CD14-positive monocyte (primary cell): ENCODE data around the gene TMEM140. TPM values are rescaled to one million over a fixed set of nuclear protein-coding genes. Genes with fewer than 3 reads are reported as not detected.
A peak's percentile ranks its signal among the peaks of the same experiment; 100 is the strongest.

Experiments used
- DNase-seq, 3 donors: peaks; one replicate each; pipeline ENCODE4 v3.0.0-alpha.2; 2011 to 2022
- H2AFZ ChIP-seq: 2 replicates; pipeline ENCODE4 v1.6.0; 2012; ENCODE audit warnings: mild to moderate bottlenecking, low read depth, low read length, inconsistent platforms; ENCODE audit not compliant: insufficient read depth, poor library complexity, severe bottlenecking
- H3K27ac ChIP-seq, 2 donors: 1 replicate in 1 of 2; 2 replicates in 1 of 2; pipeline ENCODE4 v1.5.1; 2012 to 2013; ENCODE audit warnings: low read length in 2 of 2, control low read depth in 1 of 2, inconsistent platforms in 1 of 2, low read depth in 1 of 2, mild to moderate bottlenecking in 1 of 2
- H3K27me3 ChIP-seq, 2 donors: one replicate each; pipeline versions ENCODE4 v1.6.0 to v1.6.1; 2011 to 2013; ENCODE audit warnings: low read length in 2 of 2; ENCODE audit not compliant: control insufficient read depth in 2 of 2, insufficient read depth in 2 of 2
- H3K36me3 ChIP-seq, 2 donors: replicated peaks in 1 of 2; 1 replicate in 1 of 2; 2 replicates in 1 of 2; pipeline versions ENCODE4 v1.5.1 to v1.6.1; 2012 to 2013; ENCODE audit warnings: low read length in 2 of 2, control low read depth in 1 of 2, inconsistent platforms in 1 of 2, mild to moderate bottlenecking in 1 of 2; ENCODE audit not compliant: insufficient read depth in 2 of 2, control insufficient read depth in 1 of 2
- H3K4me1 ChIP-seq, 2 donors: 1 replicate in 1 of 2; 2 replicates in 1 of 2; pipeline versions ENCODE4 v1.5.1 to v1.6.1; 2012 to 2013; ENCODE audit warnings: low read length in 2 of 2, control low read depth in 1 of 2, inconsistent platforms in 1 of 2, mild to moderate bottlenecking in 1 of 2, moderate library complexity in 1 of 2; ENCODE audit not compliant: insufficient read depth in 2 of 2, control insufficient read depth in 1 of 2
- H3K4me2 ChIP-seq: replicated peaks from 2 replicates; pipeline ENCODE3; 2012; ENCODE audit warnings: low read length, moderate library complexity, mild to moderate bottlenecking; ENCODE audit not compliant: poor library complexity, severe bottlenecking; ENCODE audit errors: extremely low read depth
- H3K4me3 ChIP-seq, 3 experiments: fragments of 200-600 bp in 1 of 3; sonication (generic) in 1 of 3; replicated peaks in 1 of 3; 1 replicate in 2 of 3; 2 replicates in 1 of 3; pipeline ENCODE4 v1.5.1; 2011 to 2013; ENCODE audit warnings: low read length in 3 of 3, mild to moderate bottlenecking in 3 of 3, control low read depth in 2 of 3, low read depth in 2 of 3, inconsistent platforms in 1 of 3, moderate library complexity in 1 of 3
- H3K79me2 ChIP-seq: 2 replicates; pipeline ENCODE4 v1.6.0; 2012; ENCODE audit warnings: mild to moderate bottlenecking, control low read depth, inconsistent platforms, low read length, moderate library complexity; ENCODE audit not compliant: insufficient read depth
- H3K9ac ChIP-seq: 2 replicates; pipeline ENCODE4 v1.6.0; 2017; ENCODE audit warnings: low read length, mild to moderate bottlenecking; ENCODE audit not compliant: insufficient read depth, poor library complexity, severe bottlenecking
- H3K9me3 ChIP-seq, 2 donors: replicated peaks in 1 of 2; 1 replicate in 1 of 2; 2 replicates in 1 of 2; pipeline versions ENCODE4 v1.5.1 to v1.6.1; 2012 to 2013; ENCODE audit warnings: low read length in 2 of 2, control low read depth in 1 of 2; ENCODE audit not compliant: control insufficient read depth in 1 of 2, insufficient read depth in 1 of 2
- H4K20me1 ChIP-seq: 2 replicates; pipeline ENCODE4 v1.6.0; 2012; ENCODE audit warnings: mild to moderate bottlenecking, low read length, control low read depth, moderate library complexity; ENCODE audit not compliant: insufficient read depth
- H3K27ac Mint-ChIP-seq, 7 donors: one replicate each; pipeline ENCODE4 v1.8.0; 2020; ENCODE audit warnings: mild to moderate bottlenecking in 7 of 7, mixed read lengths in 7 of 7, moderate library complexity in 6 of 7, inconsistent platforms in 2 of 7
- H3K27me3 Mint-ChIP-seq, 3 donors: one replicate each; pipeline ENCODE4 v1.8.0; 2021 to 2022; ENCODE audit warnings: low read depth in 3 of 3, mild to moderate bottlenecking in 3 of 3, mixed read lengths in 3 of 3, moderate library complexity in 3 of 3, inconsistent platforms in 1 of 3
- H3K36me3 Mint-ChIP-seq, 2 donors: one replicate each; pipeline ENCODE4 v1.8.0; 2020; ENCODE audit warnings: mixed read lengths in 2 of 2, inconsistent platforms in 1 of 2, mild to moderate bottlenecking in 1 of 2
- H3K4me1 Mint-ChIP-seq: one replicate; pipeline ENCODE4 v1.8.0; 2020; ENCODE audit warnings: mild to moderate bottlenecking, mixed read lengths
- H3K4me3 Mint-ChIP-seq, 2 donors: one replicate each; pipeline ENCODE4 v1.8.0; 2020; ENCODE audit warnings: mild to moderate bottlenecking in 2 of 2, mixed read lengths in 2 of 2, moderate library complexity in 1 of 2
- H3K9me3 Mint-ChIP-seq, 7 donors: one replicate each; pipeline ENCODE4 v1.8.0; 2020 to 2022; ENCODE audit warnings: mixed read lengths in 7 of 7, mild to moderate bottlenecking in 6 of 7, moderate library complexity in 6 of 7, inconsistent platforms in 2 of 7
- CTCF ChIP-seq: fragments of 200-600 bp; IDR thresholded peaks from one replicate; pipeline ENCODE4 v1.8.0; 2022; ENCODE audit warnings: antibody characterized with exemption, mild to moderate bottlenecking
- WGBS: methylation state at CpG from one replicate; pipeline ENCODE4 v1.1.5; 2013; ENCODE audit warnings: missing lambda C conversion rate; ENCODE audit not compliant: insufficient coverage; 5-methylcytosine and 5-hydroxymethylcytosine counted together
- intact Hi-C, 2 donors: fragments of 100-400 bp; cut with micrococcal nuclease; formaldehyde crosslinking; loops; one replicate each; pipeline versions ENCODE4 v1.15.0 to v1.15.1; 2023
- polyA plus RNA-seq, 3 donors: library from polyadenylated mRNA; depleted of rRNA in 1 of 3; unstranded in 2 of 3; stranded (reverse) in 1 of 3; fragments of 300-500 nt in 2 of 3; fragments of >200 nt in 1 of 3; fragmentation: Illumina TruSeq in 2 of 3; gene quantifications; 1 replicate in 2 of 3; 2 replicates in 1 of 3; pipeline ENCODE4 v1.2.3, GENCODE V29; 2012 to 2021

TMEM140 gene
- polyA plus RNA-seq, 3 donors, result 2.9 to 14.7 (median 10.6) TPM

DNA sequence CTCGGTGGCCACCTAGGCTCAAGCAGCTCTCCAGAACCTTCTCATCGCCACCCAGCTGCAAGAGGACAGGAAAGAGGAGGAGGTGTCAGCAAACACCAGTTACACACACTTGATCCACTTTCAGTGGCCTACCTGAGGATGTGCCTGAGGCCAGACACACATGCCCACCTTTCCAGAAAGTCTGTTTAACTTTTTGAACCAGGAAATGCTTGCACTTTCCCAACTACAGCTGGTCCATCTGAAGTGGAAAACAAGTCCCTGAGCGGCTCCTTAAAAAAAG, 38.3 kb downstream of the TMEM140 start:
- Histone ChIP-seq H3K4me1 (no peaks in the 10 kb centered on the region), H3K27ac (no peak overlapping the region), H3K36me3 (peaks cover 81 to 98% of the 10 kb centered on the region in 2 donors), H3K4me3 (no peak overlapping the region), H3K4me2 (no peak overlapping the region), H3K27me3 (no peaks in the 10 kb centered on the region), H2AFZ (no peak overlapping the region), H3K79me2 (no peaks in the 10 kb centered on the region), H3K9me3 (peaks cover 27 to 28% of the 10 kb centered on the region in 2 donors), H3K9ac (no peak overlapping the region), H4K20me1 (no peaks in the 10 kb centered on the region)
- no peak for DNase-seq
- Mint-ChIP-seq H3K27me3 (no peaks in the 10 kb centered on the region), H3K4me1 (no peaks in the 10 kb centered on the region), H3K36me3 (peaks cover 93 to 97% of the 10 kb centered on the region in 2 donors), H3K9me3 (peaks cover 25 to 35% (median 30%) of the 10 kb centered on the region in 7 donors), H3K4me3 (no peak overlapping the region), H3K27ac (no peak overlapping the region)
- intact Hi-C loops, result no loop called here
- no peak for TF ChIP-seq CTCF
- 85% methylated on average over 1 of the region's 3 CpGs for WGBS

DNA sequence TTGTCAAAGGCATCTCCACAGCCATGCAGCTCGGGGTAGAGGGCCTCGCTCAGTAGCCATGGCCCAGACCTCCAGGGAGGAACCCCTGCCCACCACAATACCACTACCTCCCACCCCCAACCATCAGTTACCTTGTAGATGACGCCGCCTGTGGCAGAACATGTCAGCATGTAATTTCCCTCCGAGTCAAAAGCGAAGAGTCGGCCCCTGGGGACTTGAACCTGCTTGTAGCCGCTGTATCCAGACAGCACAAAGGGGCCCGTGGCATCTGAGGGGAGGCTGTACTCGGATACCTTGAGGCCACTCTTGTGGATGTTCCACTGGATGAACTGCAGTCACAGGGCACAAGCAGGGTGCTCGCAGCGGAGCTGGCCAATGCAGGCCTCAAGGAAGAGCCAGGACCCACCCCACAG, 39.0 kb downstream of the TMEM140 start:
- peaks cover 98 to 100% of the 10 kb centered on the region in 2 donors for H3K36me3 Mint-ChIP-seq
- no peak for TF ChIP-seq CTCF
- Histone ChIP-seq H3K4me3 (no peak overlapping the region), H3K4me2 (no peak overlapping the region), H3K9me3 (peaks cover 20 to 25% of the 10 kb centered on the region in 2 donors), H3K79me2 (no peaks in the 10 kb centered on the region), H3K9ac (no peak overlapping the region), H3K4me1 (no peaks in the 10 kb centered on the region), H2AFZ (no peak overlapping the region), H3K36me3 (peaks cover 86 to 100% of the 10 kb centered on the region in 2 donors), H3K27ac (no peak overlapping the region), H3K27me3 (no peaks in the 10 kb centered on the region), H4K20me1 (no peaks in the 10 kb centered on the region)
- H3K27me3 Mint-ChIP-seq, result no peaks in the 10 kb centered on the region
- no peak overlapping the region for H3K4me3 Mint-ChIP-seq
- H3K4me1 Mint-ChIP-seq, result no peaks in the 10 kb centered on the region
- peak overlapping the region in 3 of 7 donors; percentile 35 to 55 (median 37) for H3K27ac Mint-ChIP-seq
- no peak for DNase-seq
- intact Hi-C loops, result no loop called here
- peaks cover 20 to 28% (median 24%) of the 10 kb centered on the region in 7 donors for H3K9me3 Mint-ChIP-seq
- 89% methylated on average over 12 of the region's 12 CpGs for WGBS
